LNCaP clone FGC (cell line): ENCODE data around the gene PARVB.

ENCODE experiments used
- DNase-seq: peaks from one replicate; pipeline ENCODE4 v3.0.0-alpha.2; 2011; ENCODE audit warnings: low read depth
- H3K4me3 ChIP-seq: 2 replicates; pipeline ENCODE4 v1.5.1; 2011; ENCODE audit warnings: mild to moderate bottlenecking, low read depth, low read length, control low read depth
- CTCF ChIP-seq: IDR thresholded peaks from 2 replicates; pipeline ENCODE4 v1.5.1; 2012; ENCODE audit warnings: mild to moderate bottlenecking; ENCODE audit not compliant: control insufficient read depth, insufficient read depth; ENCODE audit errors: extremely low read depth

PARVB gene

GRCh38 chr22:44067901-44068300, 43.8 kb downstream of the PARVB start:
- no peak for TF ChIP-seq CTCF
- no peak overlapping the region for H3K4me3 ChIP-seq
- no peak for DNase-seq

- no peak for DNase-seq
- TF ChIP-seq CTCF: no peak
- no peak overlapping the region for H3K4me3 ChIP-seq
Observed at GRCh38 chr22:44068422-44069191, 44.5 kb downstream of the PARVB start.

- DNase-seq: no peak
- H3K4me3 ChIP-seq: no peak overlapping the region
- TF ChIP-seq CTCF: no peak
Observed at GRCh38 chr22:44070029-44070428, 45.9 kb downstream of the PARVB start.

GRCh38 chr22:44071781-44072326, 47.8 kb downstream of the PARVB start:
- TF ChIP-seq CTCF: no peak
- no peak overlapping the region for H3K4me3 ChIP-seq
- no peak for DNase-seq

GRCh38 chr22:44074337-44074984, 50.4 kb downstream of the PARVB start:
- no peak overlapping the region for H3K4me3 ChIP-seq
- no peak for DNase-seq
- no peak for TF ChIP-seq CTCF

GRCh38 chr22:44075022-44075421, 50.9 kb downstream of the PARVB start:
- TF ChIP-seq CTCF: no peak
- no peak for DNase-seq
- H3K4me3 ChIP-seq: no peak overlapping the region
